Activated naive CD4-positive, alpha-beta T cell treated with anti-CD3 and anti-CD28 coated beads, Interleukin-2, amount 10 ng/mL, durations not matched to agents 7 days and 5 days (primary cell): ENCODE measurements around the gene CPEB1.
"Not testable (repeated sequence)": the region's sequence is repeated elsewhere in the genome, so short reads cannot be mapped to it uniquely, and the experiment has no call there.

Source experiments
- CTCF ChIA-PET: fragments of 350-600 bp; sonication (Branson Sonifier 250); formaldehyde crosslinking; loops from one replicate; lab custom pipeline; 2021; ENCODE audit warnings: antibody characterized with exemption; lab: Charles Lee
- DNase-seq: peaks from one replicate; pipeline ENCODE4 v3.0.0-alpha.2; 2020
- H3K27ac Mint-ChIP-seq: one replicate; pipeline ENCODE4 v1.8.0; 2021; ENCODE audit warnings: mild to moderate bottlenecking, moderate library complexity, mixed read lengths
- H3K27me3 Mint-ChIP-seq: one replicate; pipeline ENCODE4 v1.8.0; 2021; ENCODE audit warnings: mild to moderate bottlenecking, mixed read lengths
- H3K36me3 Mint-ChIP-seq: one replicate; pipeline ENCODE4 v1.8.0; 2021; ENCODE audit warnings: mixed read lengths
- H3K4me1 Mint-ChIP-seq: one replicate; pipeline ENCODE4 v1.8.0; 2021; ENCODE audit warnings: mixed read lengths
- H3K4me3 Mint-ChIP-seq: one replicate; pipeline ENCODE4 v1.8.0; 2021; ENCODE audit warnings: mild to moderate bottlenecking, moderate library complexity, mixed read lengths
- H3K9me3 Mint-ChIP-seq: one replicate; pipeline ENCODE4 v1.8.0; 2021; ENCODE audit warnings: mixed read lengths

Gene CPEB1

DNA sequence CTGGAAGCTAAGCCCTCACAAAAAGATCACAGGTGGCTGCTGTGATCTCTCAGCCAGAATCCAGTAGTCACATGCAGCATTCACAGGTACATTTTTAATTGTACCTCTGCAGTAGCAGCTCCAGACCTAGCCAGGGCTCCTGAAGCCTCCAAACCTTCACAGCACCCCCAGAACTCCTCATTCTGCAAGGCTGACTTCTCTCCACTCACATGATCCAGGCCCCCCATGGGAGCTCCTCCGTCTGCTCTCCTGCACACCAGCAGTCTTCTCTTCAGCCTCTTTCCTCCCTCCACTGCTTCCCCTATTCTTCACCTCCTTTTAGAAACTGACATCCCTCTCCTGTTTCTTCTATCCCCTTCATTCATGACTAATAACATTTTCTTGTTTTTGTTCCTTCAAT is 13.2 kb upstream of the CPEB1 start:
- no peak for DNase-seq
- Mint-ChIP-seq H3K27ac (no peak overlapping the region), H3K27me3 (peaks cover 10% of the 10 kb centered on the region), H3K4me1 (no peaks in the 10 kb centered on the region), H3K9me3 (no peaks in the 10 kb centered on the region), H3K36me3 (no peaks in the 10 kb centered on the region), H3K4me3 (no peak overlapping the region)
- CTCF ChIA-PET: no interaction called here

DNA sequence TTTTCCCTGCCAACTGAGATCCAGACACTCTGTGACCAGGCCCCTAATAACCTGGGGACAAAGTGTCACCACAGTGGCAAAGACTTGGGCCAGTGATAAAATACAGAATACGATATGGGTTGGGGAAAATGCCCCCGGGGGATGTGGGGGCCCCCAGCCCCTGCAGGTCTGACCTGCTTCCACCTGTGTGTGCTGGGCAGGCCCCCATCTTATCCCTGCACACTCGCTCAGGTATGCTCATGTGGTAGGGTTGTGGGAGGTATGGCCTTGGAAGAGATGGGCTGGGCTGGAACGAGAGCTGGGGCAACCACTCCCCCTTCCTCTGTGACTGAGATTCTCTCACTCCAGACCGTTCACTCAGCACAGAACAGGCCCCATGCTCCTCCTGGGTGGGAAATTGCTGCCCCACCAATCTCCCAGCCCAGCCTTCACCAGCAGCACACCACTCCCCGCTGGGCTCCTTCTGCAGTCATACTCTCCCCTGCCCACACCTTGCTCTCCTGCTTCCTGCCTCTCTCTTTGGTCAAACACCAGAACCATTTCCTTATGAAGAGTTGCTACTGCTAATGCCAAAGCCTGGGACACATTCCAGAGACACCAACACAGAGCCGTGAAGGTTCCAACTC is 9.6 kb upstream of the CPEB1 start:
- no peaks in the 10 kb centered on the region for H3K36me3 Mint-ChIP-seq

GRCh38 chr15:82655606-82656005 is 8.4 kb upstream of the CPEB1 start:
- Mint-ChIP-seq H3K36me3 (no peaks in the 10 kb centered on the region), H3K27me3 (peaks cover 29% of the 10 kb centered on the region), H3K4me1 (no peaks in the 10 kb centered on the region), H3K4me3 (no peak overlapping the region), H3K9me3 (no peaks in the 10 kb centered on the region), H3K27ac (no peak overlapping the region)
- DNase-seq: no peak
- CTCF ChIA-PET: no interaction called here

More for the DNA sequence above, 9.6 kb upstream of the CPEB1 start:
- CTCF ChIA-PET: no interaction called here
- Mint-ChIP-seq H3K9me3 (no peaks in the 10 kb centered on the region), H3K4me3 (no peak overlapping the region), H3K4me1 (no peaks in the 10 kb centered on the region), H3K27ac (no peak overlapping the region), H3K27me3 (peaks cover 29% of the 10 kb centered on the region)
- DNase-seq: no peak

- CTCF ChIA-PET: interaction anchor here (0.7 kb wide), 1 partner anchor 972 kb away, joined by 3 read pairs; no protein-coding TSS in a partner anchor
- no peaks in the 10 kb centered on the region for H3K9me3 Mint-ChIP-seq
- no peak for DNase-seq
- peaks cover 46% of the 10 kb centered on the region for H3K27me3 Mint-ChIP-seq
- H3K36me3 Mint-ChIP-seq: no peaks in the 10 kb centered on the region
- no peak overlapping the region for H3K4me3 Mint-ChIP-seq
- H3K4me1 Mint-ChIP-seq: no peaks in the 10 kb centered on the region
- no peak overlapping the region for H3K27ac Mint-ChIP-seq
These were observed 6.5 kb upstream of the CPEB1 start for GRCh38 chr15:82653483-82654168.

GRCh38 chr15:82651708-82652107 is 4.5 kb upstream of the CPEB1 start:
- no peaks in the 10 kb centered on the region for H3K36me3 Mint-ChIP-seq
- DNase-seq: no peak
- no peak overlapping the region for H3K4me3 Mint-ChIP-seq
- H3K27ac Mint-ChIP-seq: no peak overlapping the region
- H3K9me3 Mint-ChIP-seq: no peaks in the 10 kb centered on the region
- CTCF ChIA-PET: no interaction called here
- H3K27me3 Mint-ChIP-seq: peaks cover 59% of the 10 kb centered on the region
- peaks cover 2% of the 10 kb centered on the region for H3K4me1 Mint-ChIP-seq

- Mint-ChIP-seq H3K27ac (no peak overlapping the region), H3K27me3 (peaks cover 65% of the 10 kb centered on the region), H3K36me3 (no peaks in the 10 kb centered on the region), H3K4me3 (no peak overlapping the region), H3K9me3 (no peaks in the 10 kb centered on the region), H3K4me1 (peaks cover 4% of the 10 kb centered on the region)
- DNase-seq: no peak
- CTCF ChIA-PET: no interaction called here
These were observed 3.0 kb upstream of the CPEB1 start for GRCh38 chr15:82650046-82650670.

DNA sequence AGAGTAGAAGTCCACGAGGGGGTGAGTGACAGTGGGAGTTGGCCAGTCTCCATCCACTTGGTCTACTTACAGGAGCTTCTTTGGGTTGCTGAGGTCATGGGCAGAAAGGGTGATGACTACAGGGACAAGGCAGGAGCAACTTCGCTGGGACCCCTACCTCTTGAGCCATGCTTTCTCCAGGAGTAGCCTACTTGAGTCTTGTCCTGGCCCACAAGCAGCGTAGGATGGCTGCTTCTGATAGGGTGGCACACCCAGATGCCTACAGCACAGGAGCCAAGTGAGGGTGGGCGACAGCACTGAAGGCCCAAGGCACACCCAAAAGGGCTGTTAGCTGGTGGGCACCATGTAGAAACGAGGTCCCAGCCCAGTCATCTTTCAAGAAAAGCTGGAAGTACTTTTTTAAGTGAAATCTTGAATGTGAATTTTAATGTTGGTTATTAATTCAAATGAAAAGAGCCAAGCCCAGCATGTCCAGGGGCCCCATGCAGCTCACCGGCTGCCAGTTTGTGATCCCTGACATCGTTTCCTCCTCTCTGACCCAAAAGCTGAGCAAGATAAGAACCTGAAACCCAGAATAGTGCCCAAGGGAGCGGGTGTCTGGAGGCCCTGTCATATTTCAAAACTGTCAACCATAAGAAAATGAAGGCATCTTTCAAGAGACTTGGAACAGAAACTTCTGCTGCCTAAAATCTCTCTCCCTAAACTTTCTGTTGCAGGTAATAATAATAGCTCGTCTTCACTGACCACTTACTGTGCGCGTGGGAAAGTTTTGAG is 2.2 kb upstream of the CPEB1 start:
- no peak for DNase-seq
- no peak overlapping the region for H3K27ac Mint-ChIP-seq
- CTCF ChIA-PET: no interaction called here

GRCh38 chr15:82648257-82649103 is 1.3 kb upstream of the CPEB1 start:
- DNase-seq: no peak
- H3K27ac Mint-ChIP-seq: no peak overlapping the region
- H3K4me3 Mint-ChIP-seq: peak overlapping the region; percentile 13
- no peaks in the 10 kb centered on the region for H3K9me3 Mint-ChIP-seq
- peaks cover 60% of the 10 kb centered on the region for H3K27me3 Mint-ChIP-seq
- CTCF ChIA-PET: interaction anchor here (1.3 kb wide), 1 partner anchor 13 kb away, joined by 3 read pairs; no protein-coding TSS in a partner anchor
- H3K4me1 Mint-ChIP-seq: peaks cover 5% of the 10 kb centered on the region
- H3K36me3 Mint-ChIP-seq: no peaks in the 10 kb centered on the region

More for the DNA sequence above, 2.2 kb upstream of the CPEB1 start:
- H3K4me3 Mint-ChIP-seq: no peak overlapping the region
- peaks cover 5% of the 10 kb centered on the region for H3K4me1 Mint-ChIP-seq
- H3K36me3 Mint-ChIP-seq: no peaks in the 10 kb centered on the region
- no peaks in the 10 kb centered on the region for H3K9me3 Mint-ChIP-seq
- peaks cover 67% of the 10 kb centered on the region for H3K27me3 Mint-ChIP-seq

- CTCF ChIA-PET: interaction anchor here (1.3 kb wide), 1 partner anchor 13 kb away, joined by 3 read pairs; no protein-coding TSS in a partner anchor
These were observed 683 bp upstream of the CPEB1 start for GRCh38 chr15:82647835-82648256.

DNA sequence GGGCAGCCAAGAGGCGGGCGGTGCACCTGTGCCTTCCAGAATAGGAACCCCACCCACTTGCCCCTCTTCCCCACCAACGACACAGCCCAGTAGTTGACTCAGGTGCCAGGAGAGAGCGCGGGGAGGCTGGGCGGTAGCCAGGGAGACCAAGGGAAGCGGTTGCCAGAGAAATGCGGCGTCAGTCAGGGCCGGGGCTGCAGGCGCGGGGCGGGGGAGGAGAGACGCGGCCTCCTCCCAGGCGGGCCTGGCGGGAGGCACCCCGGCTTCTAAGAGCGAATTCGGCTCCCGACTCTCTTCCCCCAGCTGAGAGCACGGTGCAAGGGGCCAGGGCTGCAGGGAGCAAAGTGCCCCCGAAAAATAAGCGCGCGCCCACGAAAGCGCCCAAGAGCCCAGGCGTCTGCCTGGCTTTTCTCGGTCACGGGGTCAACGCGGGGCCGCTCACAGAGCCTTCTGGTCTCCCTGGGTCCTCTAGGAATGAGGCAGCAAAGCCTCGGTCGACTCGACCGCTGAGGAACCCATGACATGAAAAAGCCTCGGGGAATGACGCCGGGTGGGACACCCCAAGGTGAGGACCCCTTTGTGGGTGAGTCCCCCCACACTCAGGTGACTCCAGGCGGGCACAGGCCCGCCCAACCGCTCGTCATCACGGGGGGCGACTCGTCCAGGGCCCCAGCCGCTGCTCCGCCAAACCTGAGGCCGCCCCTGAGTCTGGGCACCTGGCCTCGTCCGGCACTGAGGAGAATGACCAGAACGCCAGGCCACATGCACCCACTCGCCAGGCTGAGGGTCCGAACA is 716 bp downstream of the CPEB1 start:
- CTCF ChIA-PET: interaction anchor here (1.3 kb wide), 1 partner anchor 15 kb away, joined by 3 read pairs; no protein-coding TSS in a partner anchor
- H3K4me3 Mint-ChIP-seq: peak overlapping the region; percentile 40
- no peaks in the 10 kb centered on the region for H3K9me3 Mint-ChIP-seq
- H3K27ac Mint-ChIP-seq: no peak overlapping the region
- no peaks in the 10 kb centered on the region for H3K36me3 Mint-ChIP-seq
- H3K4me1 Mint-ChIP-seq: peaks cover 5% of the 10 kb centered on the region
- peaks cover 73% of the 10 kb centered on the region for H3K27me3 Mint-ChIP-seq
- no peak for DNase-seq

More at GRCh38 chr15:82647835-82648256, 683 bp upstream of the CPEB1 start:
- Mint-ChIP-seq H3K27ac (no peak overlapping the region), H3K36me3 (no peaks in the 10 kb centered on the region), H3K9me3 (no peaks in the 10 kb centered on the region), H3K27me3 (peaks cover 65% of the 10 kb centered on the region), H3K4me3 (no peak overlapping the region), H3K4me1 (peaks cover 5% of the 10 kb centered on the region)
- DNase-seq: peak; percentile 46

DNA sequence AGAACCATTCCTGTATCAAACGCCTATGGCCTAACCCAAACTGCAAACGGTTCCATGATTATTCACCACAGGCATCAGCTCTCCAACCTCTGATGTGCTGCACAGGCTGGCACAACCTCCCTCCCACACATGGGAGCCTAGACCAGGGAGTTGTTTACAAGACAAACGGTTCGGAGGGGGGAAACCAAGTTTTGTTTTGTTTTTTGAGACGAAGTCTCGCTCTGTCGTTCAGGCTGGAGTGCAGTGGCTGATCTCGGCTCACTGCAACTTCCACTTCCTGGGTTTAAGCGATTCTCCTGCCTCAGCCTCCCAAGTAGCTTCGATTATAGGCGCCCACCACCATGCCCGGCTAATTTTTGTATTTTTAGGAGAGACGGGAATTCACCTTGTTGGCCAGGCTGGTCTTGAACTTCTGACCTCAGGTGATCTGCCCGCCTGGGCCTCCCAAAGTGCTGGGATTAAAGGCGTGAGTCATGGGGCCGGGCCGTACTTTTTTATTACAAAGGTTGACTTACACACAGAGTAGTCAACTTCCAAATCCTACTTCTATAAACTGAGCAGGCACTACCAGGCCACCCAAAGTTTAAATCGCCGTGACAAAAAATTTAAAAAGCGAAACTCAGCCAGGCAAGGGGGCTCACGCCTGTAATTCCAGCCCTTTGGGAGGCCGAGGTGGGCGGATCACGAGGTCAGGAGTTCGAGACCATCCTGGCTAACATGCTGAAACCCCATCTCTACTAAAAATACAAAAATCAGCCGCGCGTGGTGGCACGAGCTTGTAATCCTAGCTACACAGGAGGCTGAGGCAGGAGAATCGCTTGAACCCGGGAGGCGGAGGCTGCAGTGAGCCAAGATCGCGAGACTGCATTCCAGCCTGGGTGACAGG is 2.0 kb downstream of the CPEB1 start:
- H3K36me3 Mint-ChIP-seq, H3K9me3 Mint-ChIP-seq, H3K4me1 Mint-ChIP-seq, H3K27ac Mint-ChIP-seq, H3K4me3 Mint-ChIP-seq, DNase-seq: not testable (repeated sequence)
- peaks cover 82% of the 10 kb centered on the region for H3K27me3 Mint-ChIP-seq
- CTCF ChIA-PET: interaction anchor here (1.6 kb wide), 1 partner anchor 10 kb away, joined by 3 read pairs; no protein-coding TSS in a partner anchor

DNA sequence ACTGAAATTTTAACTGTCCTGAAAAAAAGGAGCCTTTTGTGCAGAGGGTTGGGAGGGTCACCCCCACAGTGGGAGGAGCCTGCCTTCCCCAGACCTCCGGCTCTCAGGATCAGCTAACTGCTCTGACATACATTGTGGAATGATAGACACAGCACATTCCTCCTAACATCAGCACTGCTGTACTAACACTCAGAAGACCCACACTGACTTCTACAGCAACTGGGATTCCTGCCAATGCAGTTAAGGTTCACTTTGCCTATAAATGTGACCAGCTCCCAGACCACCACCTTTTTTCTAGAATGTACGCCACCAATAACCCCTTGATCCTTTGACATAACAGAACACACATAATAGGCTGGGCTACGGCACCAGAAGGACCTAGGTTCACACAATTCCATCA is 3.2 kb downstream of the CPEB1 start:
- CTCF ChIA-PET: interaction anchor here (1.6 kb wide), 1 partner anchor 9 kb away, joined by 3 read pairs; no protein-coding TSS in a partner anchor
- H3K4me3 Mint-ChIP-seq: no peak overlapping the region
- H3K27ac Mint-ChIP-seq: no peak overlapping the region
- H3K27me3 Mint-ChIP-seq: peaks cover 70% of the 10 kb centered on the region
- no peak for DNase-seq
- no peaks in the 10 kb centered on the region for H3K9me3 Mint-ChIP-seq
- no peaks in the 10 kb centered on the region for H3K36me3 Mint-ChIP-seq
- peaks cover 5% of the 10 kb centered on the region for H3K4me1 Mint-ChIP-seq
